ENCODE results near the gene LRRFIP1.

LRRFIP1 gene

GRCh38 chr2:237691029-237691907 lies 63.9 kb downstream of the LRRFIP1 start:
- no peak for DNase-seq

GRCh38 chr2:237691908-237692600 lies 64.7 kb downstream of the LRRFIP1 start:
- DNase-seq, result peak; percentile 85

- DNase-seq, result no peak
Measured at GRCh38 chr2:237692601-237693290, 65.4 kb downstream of the LRRFIP1 start.

GRCh38 chr2:237693291-237693994 lies 66.1 kb downstream of the LRRFIP1 start:
- peak; percentile 28 for DNase-seq

GRCh38 chr2:237694415-237695194 lies 67.2 kb downstream of the LRRFIP1 start:
- peak; percentile 48 for DNase-seq

GRCh38 chr2:237695201-237695780 lies 67.9 kb downstream of the LRRFIP1 start:
- no peak for DNase-seq

- no peak for DNase-seq
Measured at GRCh38 chr2:237696461-237696860, 69.1 kb downstream of the LRRFIP1 start.

- no peak for DNase-seq
Measured at GRCh38 chr2:237697586-237698357, 70.4 kb downstream of the LRRFIP1 start.

- no peak for DNase-seq
Measured at GRCh38 chr2:237698358-237698694, 70.9 kb downstream of the LRRFIP1 start.

- no peak for DNase-seq
Measured at GRCh38 chr2:237699870-237700511, 72.6 kb downstream of the LRRFIP1 start.

GRCh38 chr2:237700512-237701032 lies 73.2 kb downstream of the LRRFIP1 start:
- no peak for DNase-seq

GRCh38 chr2:237701033-237701858 lies 73.9 kb downstream of the LRRFIP1 start:
- no peak for DNase-seq

GRCh38 chr2:237701859-237702390 lies 74.5 kb downstream of the LRRFIP1 start:
- DNase-seq, result no peak

GRCh38 chr2:237702441-237703391 lies 75.3 kb downstream of the LRRFIP1 start:
- no peak for DNase-seq

GRCh38 chr2:237704501-237705434 lies 77.4 kb downstream of the LRRFIP1 start:
- DNase-seq, result no peak

GRCh38 chr2:237706257-237706656 lies 78.9 kb downstream of the LRRFIP1 start:
- no peak for DNase-seq

- DNase-seq, result no peak
Measured at GRCh38 chr2:237708065-237708398, 80.6 kb downstream of the LRRFIP1 start.

All from KG1 (cell line).